ENCODE results near the gene ARL11.

The ARL11 gene

GRCh38 chr13:49649244-49649962 is 21.1 kb downstream of the ARL11 start:
- DNase-seq (ENCODE audit: low read depth) = peak; percentile 38

- no peak for DNase-seq (ENCODE audit: low read depth)
Measured at GRCh38 chr13:49649963-49650312, 21.6 kb downstream of the ARL11 start.

GRCh38 chr13:49651570-49652354 is 23.5 kb downstream of the ARL11 start:
- DNase-seq (ENCODE audit: low read depth) = no peak

- peak; percentile 29 for DNase-seq (ENCODE audit: low read depth)
Measured at GRCh38 chr13:49652355-49653305, 24.3 kb downstream of the ARL11 start.

- DNase-seq (ENCODE audit: low read depth) = no peak
Measured at GRCh38 chr13:49653478-49653877, 25.2 kb downstream of the ARL11 start.

- DNase-seq (ENCODE audit: low read depth) = no peak
Measured at GRCh38 chr13:49654011-49654410, 25.7 kb downstream of the ARL11 start.

- no peak for DNase-seq (ENCODE audit: low read depth)
Measured at GRCh38 chr13:49655906-49656305, 27.6 kb downstream of the ARL11 start.

- no peak for DNase-seq (ENCODE audit: low read depth)
Measured at GRCh38 chr13:49657241-49657641, 28.9 kb downstream of the ARL11 start.

GRCh38 chr13:49664606-49665005 is 36.3 kb downstream of the ARL11 start:
- no peak for DNase-seq (ENCODE audit: low read depth)

- DNase-seq (ENCODE audit: low read depth) = peak; percentile 45
Measured at GRCh38 chr13:49667773-49668172, 39.5 kb downstream of the ARL11 start.

GRCh38 chr13:49669735-49670309 is 41.5 kb downstream of the ARL11 start:
- DNase-seq (ENCODE audit: low read depth) = peak; percentile 70

GRCh38 chr13:49670828-49671227 is 42.5 kb downstream of the ARL11 start:
- DNase-seq (ENCODE audit: low read depth) = no peak

GRCh38 chr13:49676581-49677298 is 48.4 kb downstream of the ARL11 start:
- no peak for DNase-seq (ENCODE audit: low read depth)

GRCh38 chr13:49678191-49678914 is 50.0 kb downstream of the ARL11 start:
- DNase-seq (ENCODE audit: low read depth) = no peak

GRCh38 chr13:49679246-49679645 is 50.9 kb downstream of the ARL11 start:
- no peak for DNase-seq (ENCODE audit: low read depth)

- no peak for DNase-seq (ENCODE audit: low read depth)
Measured at GRCh38 chr13:49681842-49682435, 53.6 kb downstream of the ARL11 start.

Data from fibroblast of gingiva (primary cell).